Breast epithelium (tissue), 4 donors: ENCODE data around the gene LELP1. TPM values are rescaled to one million over a fixed set of nuclear protein-coding genes. Genes with fewer than 3 reads are reported as not detected.
"Not testable (repeated sequence)": the region's sequence is repeated elsewhere in the genome, so short reads cannot be mapped to it uniquely, and the experiment has no call there.

Source experiments
- DNase-seq, 2 donors: peaks; one replicate each; pipeline ENCODE4 v3.0.0-alpha.2; 2019; ENCODE audit warnings: low spot score in 2 of 2
- H3K27ac ChIP-seq, 2 donors: fragments of 200-600 bp; sonication (generic) in 1 of 2; one replicate each; pipeline ENCODE4 v1.5.1; 2016 to 2019; ENCODE audit warnings: mild to moderate bottlenecking in 1 of 2
- H3K27me3 ChIP-seq, 2 donors: fragments of 200-600 bp; sonication (generic) in 1 of 2; one replicate each; pipeline versions ENCODE4 v1.5.1 to v1.6.0; 2017 to 2019; ENCODE audit warnings: control low read depth in 1 of 2, mild to moderate bottlenecking in 1 of 2
- H3K36me3 ChIP-seq: fragments of 200-600 bp; one replicate; pipeline ENCODE4 v1.5.1; 2019
- H3K4me1 ChIP-seq, 2 donors: fragments of 200-600 bp; sonication (generic); one replicate each; pipeline ENCODE4 v1.5.1; 2016 to 2019; ENCODE audit warnings: control low read depth in 1 of 2
- H3K4me3 ChIP-seq, 3 donors: fragments of 200-600 bp; sonication (generic); 1 replicate in 2 of 3; 2 replicates in 1 of 3; pipeline ENCODE4 v1.5.1; 2016 to 2019; ENCODE audit warnings: mild to moderate bottlenecking in 3 of 3, moderate library complexity in 2 of 3
- H3K9me3 ChIP-seq, 2 donors: fragments of 200-600 bp; sonication (generic) in 1 of 2; one replicate each; pipeline ENCODE4 v1.5.1; 2016 to 2019; ENCODE audit warnings: control low read depth in 1 of 2
- POLR2A ChIP-seq: fragments of 450-650 bp; IDR thresholded peaks from one replicate; pipeline ENCODE4 v1.6.1; 2016; ENCODE audit warnings: antibody characterized with exemption, mild to moderate bottlenecking, moderate library complexity
- POLR2AphosphoS5 ChIP-seq, 3 donors: sonication (generic); formaldehyde crosslinking; IDR thresholded peaks; one replicate each; pipeline ENCODE4 v1.6.1; 2017; ENCODE audit warnings: antibody characterized with exemption in 3 of 3
- intact Hi-C: fragments of 100-400 bp; cut with DNase I; formaldehyde crosslinking; loops from one replicate; pipeline ENCODE4 v1.15.1; 2023; ENCODE audit warnings: low total_unique reads
- total RNA-seq, 3 donors: library from RNA; depleted of rRNA; stranded (reverse); fragments of >200 nt; gene quantifications; one replicate each; pipeline ENCODE4 v1.1.0, GENCODE V29; 2016
- TF ChIP-seq, protein P1 (sequence below), 3 donors: fragments of 450-650 bp; IDR thresholded peaks; one replicate each; pipeline ENCODE4 v1.5.1; 2016 to 2017; ENCODE audit warnings: antibody characterized with exemption in 3 of 3, mild to moderate bottlenecking in 3 of 3, moderate library complexity in 3 of 3

The LELP1 gene
- total RNA-seq, 3 donors from 2014 or later = not detected

DNA sequence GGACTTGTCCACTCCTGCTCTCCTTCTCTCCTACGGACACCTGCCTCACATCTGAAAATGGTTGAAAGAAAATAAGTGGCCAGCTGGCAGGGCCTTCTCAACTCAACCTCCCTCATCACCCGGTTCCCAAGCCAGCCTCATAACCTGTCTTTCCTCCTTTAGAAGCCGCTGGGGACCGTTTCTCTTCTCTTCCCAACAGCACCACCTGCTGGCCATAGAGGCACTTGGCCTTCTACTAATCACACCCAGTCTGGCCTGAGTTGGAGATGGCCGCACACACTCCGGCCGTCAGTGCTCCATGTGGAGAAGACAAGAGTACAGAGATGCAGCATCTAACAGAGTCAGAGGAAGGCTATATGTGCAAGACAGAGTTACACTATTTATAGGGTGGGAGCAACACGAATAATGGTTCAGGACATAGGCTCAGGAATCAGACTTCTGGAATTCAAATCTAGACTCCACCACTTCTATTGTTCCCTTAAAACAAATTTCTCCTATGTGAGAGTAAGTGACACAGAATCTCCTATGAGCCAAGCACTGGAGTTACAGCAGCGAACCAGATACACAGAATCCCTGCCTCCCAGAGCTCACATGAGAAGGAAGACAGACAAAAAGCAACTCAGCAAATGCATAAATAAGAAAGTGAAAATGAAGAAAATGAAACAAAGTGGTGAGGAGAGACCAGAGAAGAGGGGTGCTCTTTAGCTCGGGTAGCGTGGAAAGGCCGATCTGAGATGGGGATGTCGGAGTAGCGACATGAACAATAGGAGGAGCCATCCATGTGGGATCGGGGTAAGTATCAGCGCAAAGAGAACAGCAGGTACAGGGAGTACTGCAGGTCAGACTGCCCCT, 20.0 kb downstream of the LELP1 start:
- H3K4me3 ChIP-seq, H3K4me1 ChIP-seq, intact Hi-C loops, H3K36me3 ChIP-seq, H3K27me3 ChIP-seq, H3K9me3 ChIP-seq, H3K27ac ChIP-seq: not testable (repeated sequence)
- TF ChIP-seq, protein P1, sequence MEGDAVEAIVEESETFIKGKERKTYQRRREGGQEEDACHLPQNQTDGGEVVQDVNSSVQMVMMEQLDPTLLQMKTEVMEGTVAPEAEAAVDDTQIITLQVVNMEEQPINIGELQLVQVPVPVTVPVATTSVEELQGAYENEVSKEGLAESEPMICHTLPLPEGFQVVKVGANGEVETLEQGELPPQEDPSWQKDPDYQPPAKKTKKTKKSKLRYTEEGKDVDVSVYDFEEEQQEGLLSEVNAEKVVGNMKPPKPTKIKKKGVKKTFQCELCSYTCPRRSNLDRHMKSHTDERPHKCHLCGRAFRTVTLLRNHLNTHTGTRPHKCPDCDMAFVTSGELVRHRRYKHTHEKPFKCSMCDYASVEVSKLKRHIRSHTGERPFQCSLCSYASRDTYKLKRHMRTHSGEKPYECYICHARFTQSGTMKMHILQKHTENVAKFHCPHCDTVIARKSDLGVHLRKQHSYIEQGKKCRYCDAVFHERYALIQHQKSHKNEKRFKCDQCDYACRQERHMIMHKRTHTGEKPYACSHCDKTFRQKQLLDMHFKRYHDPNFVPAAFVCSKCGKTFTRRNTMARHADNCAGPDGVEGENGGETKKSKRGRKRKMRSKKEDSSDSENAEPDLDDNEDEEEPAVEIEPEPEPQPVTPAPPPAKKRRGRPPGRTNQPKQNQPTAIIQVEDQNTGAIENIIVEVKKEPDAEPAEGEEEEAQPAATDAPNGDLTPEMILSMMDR (IDR thresholded peaks at IDR 0.05) = peak in 2 of 3 donors; percentile 51 to 56
- peak; percentile 50 to 64 for DNase-seq

DNA sequence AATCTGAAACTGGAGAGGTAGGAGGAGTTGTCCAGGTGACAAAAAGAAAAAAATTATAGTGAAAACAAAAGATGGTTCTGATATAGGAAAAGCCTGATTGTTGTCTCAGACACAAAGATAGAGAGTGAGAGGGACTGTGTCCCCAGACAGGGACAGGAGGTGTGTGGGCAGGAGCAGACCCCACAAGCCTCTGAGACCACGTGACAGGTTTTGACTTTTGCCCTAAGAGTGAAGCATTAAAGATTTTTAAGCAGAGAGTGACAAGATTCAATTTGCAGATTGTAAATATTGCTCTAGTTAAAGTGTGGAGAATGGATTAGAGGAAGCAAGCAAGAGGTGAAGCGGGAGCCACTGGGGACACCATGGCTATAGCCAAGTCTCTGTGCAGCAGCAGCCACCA, 24.6 kb downstream of the LELP1 start:
- Histone ChIP-seq H3K27ac (no peak overlapping the region), H3K27me3 (peaks cover 0 to 5% of the 10 kb centered on the region in 2 donors), H3K4me1 (no peaks in the 10 kb centered on the region), H3K4me3 (no peak overlapping the region), H3K36me3 (no peaks in the 10 kb centered on the region), H3K9me3 (no peaks in the 10 kb centered on the region)
- no peak for TF ChIP-seq POLR2AphosphoS5 (IDR thresholded peaks at IDR 0.05)
- TF ChIP-seq, protein P1 (IDR thresholded peaks at IDR 0.05) = no peak
- intact Hi-C loops = no loop called here
- DNase-seq = no peak

DNA sequence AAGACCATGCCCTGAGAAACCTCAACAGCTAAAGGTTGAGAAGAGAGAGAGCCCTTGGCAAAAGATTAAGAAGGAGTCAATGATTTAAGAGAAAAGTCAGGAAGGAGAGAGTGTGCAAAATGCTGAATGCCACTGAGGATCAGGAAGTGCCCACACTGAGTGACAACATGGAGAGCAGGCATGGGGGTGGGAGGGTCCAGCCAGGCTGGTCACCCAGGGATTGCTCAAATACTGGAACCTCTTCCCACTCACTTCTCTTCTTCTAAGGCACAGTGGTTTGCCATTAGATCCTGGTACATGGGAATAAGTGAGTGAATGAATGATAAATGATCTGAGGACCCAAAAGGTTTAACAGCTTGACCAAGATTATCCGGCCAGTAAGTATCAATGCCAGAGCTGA, 25.3 kb downstream of the LELP1 start:
- no peak overlapping the region for H3K27ac ChIP-seq
- TF ChIP-seq, protein P1 (IDR thresholded peaks at IDR 0.05) = no peak
- TF ChIP-seq POLR2AphosphoS5 (IDR thresholded peaks at IDR 0.05) (no peak), POLR2A (no peak)

DNA sequence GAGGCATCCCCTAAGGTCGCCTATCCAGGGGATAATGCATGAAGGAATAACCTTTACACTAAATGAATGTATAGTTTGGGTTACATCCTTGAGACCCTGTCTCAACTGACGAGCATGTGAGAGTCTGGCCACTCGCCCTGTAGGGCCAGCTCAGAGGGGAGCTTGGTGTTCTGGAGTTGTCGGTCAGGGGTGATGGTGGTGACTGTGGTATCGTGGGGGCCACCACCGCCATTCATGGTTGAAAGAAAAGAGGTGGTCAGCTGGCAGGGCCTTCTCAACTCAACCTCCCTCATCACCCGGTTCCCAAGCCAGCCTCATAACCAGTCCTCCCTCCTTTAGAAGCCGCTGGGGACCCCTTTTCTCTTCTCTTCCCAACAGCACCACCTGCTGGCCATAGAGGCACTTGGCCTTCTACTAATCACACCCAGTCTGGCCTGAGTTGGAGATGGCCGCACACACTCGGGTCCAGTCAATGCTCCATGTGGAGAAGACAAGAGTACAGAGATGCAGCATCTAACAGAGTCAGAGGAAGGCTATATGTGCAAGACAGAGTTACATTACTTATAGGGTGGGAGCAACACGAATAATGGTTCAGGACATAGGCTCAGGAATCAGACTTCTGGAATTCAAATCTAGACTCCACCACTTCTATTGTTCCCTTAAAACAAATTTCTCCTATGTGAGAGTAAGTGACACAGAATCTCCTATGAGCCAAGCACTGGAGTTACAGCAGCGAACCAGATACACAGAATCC, 26.0 kb downstream of the LELP1 start:
- intact Hi-C loops, DNase-seq, H3K27ac ChIP-seq, H3K27me3 ChIP-seq, H3K4me3 ChIP-seq, H3K4me1 ChIP-seq, H3K36me3 ChIP-seq, H3K9me3 ChIP-seq: not testable (repeated sequence)

More for the DNA sequence above, 25.3 kb downstream of the LELP1 start:
- H3K4me1 ChIP-seq = no peaks in the 10 kb centered on the region
- no peak overlapping the region for H3K4me3 ChIP-seq
- intact Hi-C loops = no loop called here
- H3K9me3 ChIP-seq = no peaks in the 10 kb centered on the region
- DNase-seq = no peak
- H3K27me3 ChIP-seq = peaks cover 0 to 5% of the 10 kb centered on the region in 2 donors
- no peaks in the 10 kb centered on the region for H3K36me3 ChIP-seq

DNA sequence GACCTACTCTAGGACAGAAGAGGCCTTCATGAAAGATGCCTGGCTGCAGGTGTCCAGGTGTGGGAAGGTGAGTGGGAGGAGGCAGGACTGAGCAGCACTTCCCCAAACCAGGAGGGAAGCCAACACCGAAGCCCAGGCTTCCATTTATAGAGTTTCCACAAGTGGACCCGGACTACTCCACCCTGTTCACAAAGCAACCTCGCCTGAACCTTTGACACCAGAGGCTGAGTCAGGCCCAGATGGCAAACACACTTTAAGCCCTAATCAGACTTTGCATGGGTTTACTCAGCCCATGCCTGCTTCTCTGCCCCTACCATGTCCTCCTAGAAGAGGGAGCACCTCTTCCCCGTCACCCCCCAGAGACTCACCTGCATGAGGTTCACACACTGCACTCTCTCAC, 28.1 kb downstream of the LELP1 start:
- TF ChIP-seq POLR2A (no peak), POLR2AphosphoS5 (IDR thresholded peaks at IDR 0.05) (no peak)
- TF ChIP-seq, protein P1 (IDR thresholded peaks at IDR 0.05) = no peak
- Histone ChIP-seq H3K4me1 (no peaks in the 10 kb centered on the region), H3K4me3 (no peak overlapping the region), H3K36me3 (no peaks in the 10 kb centered on the region), H3K9me3 (no peaks in the 10 kb centered on the region), H3K27me3 (no peaks in the 10 kb centered on the region), H3K27ac (no peak overlapping the region)
- intact Hi-C loops = no loop called here
- no peak for DNase-seq
